GM12878 (cell line): ENCODE results near the gene FBF1. TPM values are rescaled to one million over a fixed set of nuclear protein-coding genes. Genes with fewer than 3 reads are reported as not detected.
"Not testable (repeated sequence)": the region's sequence is repeated elsewhere in the genome, so short reads cannot be mapped to it uniquely, and the experiment has no call there.

Experiments
- ATAC-seq: fragments of 200-7000 bp; cut with Tn5 transposase; 3 replicates; pipeline ENCODE4 v1.9.1; 2020; ENCODE audit warnings: mild to moderate bottlenecking, moderate library complexity
- BruUV-seq: library from RNA; stranded (reverse); fragments of 400-500 nt; replicated peaks from 2 replicates; lab custom pipeline; 2021; lab: Mats Ljungman, UMichigan
- CTCF ChIA-PET: fragments of 300-600 bp; sonication (Branson Sonifier 250); formaldehyde crosslinking; extraction: SDS; loops from one replicate; lab custom pipeline; 2021; ENCODE audit warnings: inconsistent platforms; lab: Yijun Ruan, JAX
- POLR2A ChIA-PET: fragments of 350-600 bp; formaldehyde crosslinking; extraction: SDS; loops from one replicate; lab custom pipeline; 2021; ENCODE audit warnings: inconsistent platforms; lab: Charles Lee
- RAD21 ChIA-PET: fragments of 300-600 bp; sonication (Branson Sonifier 250); formaldehyde crosslinking; loops from one replicate; lab custom pipeline; 2023; ENCODE audit warnings: antibody characterized with exemption; ENCODE audit not compliant: unreplicated experiment; lab: Charles Lee
- SMC1A ChIA-PET: fragments of 300-600 bp; sonication (Branson Sonifier 250); formaldehyde crosslinking; loops from one replicate; lab custom pipeline; 2023; ENCODE audit not compliant: unreplicated experiment, uncharacterized antibody; lab: Charles Lee
- DNase-seq: peaks from one replicate; pipeline ENCODE4 v3.0.0-alpha.2; 2011; ENCODE audit warnings: low read depth, low spot score
- FAIRE-seq: peaks from 3 replicates; lab custom pipeline; 2011; peaks lifted over from hg19 to GRCh38; lab: Jason Lieb, UNC
- H2AFZ ChIP-seq: 2 replicates; pipeline ENCODE4 v1.6.0; 2011; ENCODE audit warnings: low read depth, low read length, control low read depth; ENCODE audit not compliant: control insufficient read depth
- H3K27ac ChIP-seq: 2 replicates; pipeline ENCODE4 v1.5.1; 2011; ENCODE audit warnings: control low read depth; ENCODE audit not compliant: control insufficient read depth, insufficient read depth
- H3K27me3 ChIP-seq, 2 experiments: replicated peaks in 1 of 2; 2 replicates each; pipeline versions ENCODE4 v1.6.0 to v1.6.1; 2011; ENCODE audit warnings: low read length in 1 of 2; ENCODE audit not compliant: control insufficient read depth in 2 of 2, insufficient read depth in 2 of 2
- H3K36me3 ChIP-seq, 2 experiments: 2 replicates each; pipeline ENCODE4 v1.5.1; 2011; ENCODE audit warnings: low read length in 1 of 2; ENCODE audit not compliant: control insufficient read depth in 2 of 2, insufficient read depth in 2 of 2
- H3K4me1 ChIP-seq: 2 replicates; pipeline ENCODE4 v1.6.1; 2011; ENCODE audit warnings: mild to moderate bottlenecking, low read length, moderate library complexity, mixed read lengths; ENCODE audit not compliant: control insufficient read depth, insufficient read depth
- H3K4me2 ChIP-seq: 2 replicates; pipeline ENCODE4 v1.6.0; 2011; ENCODE audit warnings: control low read depth; ENCODE audit not compliant: control insufficient read depth, insufficient read depth
- H3K4me3 ChIP-seq: fragments of 200-600 bp; sonication (generic); 2 replicates; pipeline ENCODE4 v1.5.1; 2016
- H3K79me2 ChIP-seq: 2 replicates; pipeline ENCODE4 v1.6.0; 2011; ENCODE audit warnings: low read length; ENCODE audit not compliant: control insufficient read depth, insufficient read depth
- H3K9ac ChIP-seq: 2 replicates; pipeline ENCODE4 v1.8.0; 2011; ENCODE audit warnings: low read length, control low read depth, mixed read lengths; ENCODE audit not compliant: control insufficient read depth, insufficient read depth
- H3K9me3 ChIP-seq: replicated peaks from 3 replicates; pipeline ENCODE4 v1.5.1; 2011; ENCODE audit warnings: mild to moderate bottlenecking, low read length; ENCODE audit not compliant: control insufficient read depth, insufficient read depth
- H4K20me1 ChIP-seq: 2 replicates; pipeline ENCODE4 v1.6.0; 2011; ENCODE audit not compliant: control insufficient read depth, insufficient read depth
- MYC ChIP-seq: IDR thresholded peaks from 2 replicates; pipeline ENCODE4 v1.6.1; 2011; ENCODE audit warnings: mild to moderate bottlenecking, low read length, moderate library complexity, inconsistent platforms; ENCODE audit not compliant: insufficient read depth, insufficient replicate concordance, insufficient read length, severe bottlenecking
- POLR2A ChIP-seq: IDR thresholded peaks from 2 replicates; pipeline ENCODE4 v1.6.1; 2011; ENCODE audit warnings: low read depth, mild to moderate bottlenecking, low read length
- WGBS: methylation state at CpG from one replicate; pipeline ENCODE4 v1.1.6; 2016; ENCODE audit warnings: low lambda C conversion rate; ENCODE audit not compliant: insufficient replicate concordance, insufficient coverage; ENCODE audit errors: missing lambda C conversion rate; 5-methylcytosine and 5-hydroxymethylcytosine counted together
- in situ Hi-C: fragments of 300-500 bp; cut with MboI; formaldehyde crosslinking; loops from 9 replicates; pipeline ENCODE4 v1.14.3; 2018; ENCODE audit warnings: mixed read lengths
- intact Hi-C: fragments of 100-400 bp; cut with micrococcal nuclease; formaldehyde crosslinking; loops from one replicate; pipeline ENCODE4 v1.14.2; 2022; ENCODE audit not compliant: unreplicated experiment
- polyA plus RNA-seq, 11 experiments: library from polyadenylated mRNA; depleted of rRNA in 4 of 11; unstranded in 6 of 11; stranded (reverse) in 5 of 11; fragments of >200 nt; fragmentation: Nextera tagmentation in 4 of 11; fragmentation: Illumina TruSeq in 1 of 11; extraction: Ambion mirVana in 4 of 11; extraction: Trizol in 1 of 11; gene quantifications; 1 replicate in 1 of 11; 2 replicates in 10 of 11; pipeline versions ENCODE4 v1.2.1 to v1.2.3, GENCODE V29; 2011 to 2016; ENCODE audit warnings: inconsistent platforms in 2 of 11, missing spikeins in 2 of 11, low read depth in 1 of 11
- total RNA-seq, 4 experiments: library from RNA; depleted of rRNA in 3 of 4; stranded (reverse); fragments of >200 nt in 3 of 4; fragmentation: Illumina TruSeq in 1 of 4; extraction: Trizol in 1 of 4; gene quantifications; 2 replicates each; pipeline versions ENCODE4 v1.2.1 to v1.2.3, GENCODE V29; 2013 to 2021

FBF1 gene
- total and polyA plus RNA-seq, 10 of the 15 experiments (the other 5 are each of a cell fraction or from before 2014, with no cell fraction given) = 0.29 to 15.0 (median 7.0) TPM

DNA sequence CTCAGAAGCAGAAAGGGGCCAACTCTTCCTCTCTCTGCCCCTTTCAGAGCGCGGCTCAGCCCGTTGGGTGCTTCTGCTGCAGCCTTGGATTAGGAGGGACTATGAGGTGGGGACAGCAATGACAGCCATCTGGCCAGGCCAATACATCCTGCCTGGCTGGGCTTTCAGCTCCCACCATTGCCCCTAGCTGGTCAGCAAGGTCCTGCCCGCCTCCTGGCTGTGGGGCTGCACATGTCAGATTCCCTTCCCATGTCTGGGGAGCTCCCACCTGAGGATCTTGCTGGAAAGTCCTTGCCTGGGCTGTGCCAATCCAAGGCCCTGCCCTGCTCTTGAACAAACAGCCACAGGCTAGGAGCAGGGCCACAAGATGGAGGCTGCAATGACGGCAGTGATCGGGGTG lies 52.4 kb downstream of the FBF1 start:
- no peaks in the 10 kb centered on the region for H3K79me2 ChIP-seq
- WGBS = 98% methylated on average over 6 of the region's 6 CpGs
- no peak overlapping the region for H3K27ac ChIP-seq
- intact Hi-C loops = no loop called here
- no peaks in the 10 kb centered on the region for H4K20me1 ChIP-seq
- no peaks in the 10 kb centered on the region for H3K27me3 ChIP-seq
- ChIA-PET RAD21 (no interaction called here), CTCF (interaction anchor here (1.9 kb wide), 1 partner anchor 28 kb away, joined by 5 read pairs; no protein-coding TSS in a partner anchor), SMC1A (no interaction called here)
- no peak overlapping the region for H2AFZ ChIP-seq
- H3K9me3 ChIP-seq = no peaks in the 10 kb centered on the region
- H3K4me2 ChIP-seq = no peak overlapping the region
- no TSS peak for BruUV-seq
- no peak for DNase-seq
- in situ Hi-C loops = no loop called here
- no peak overlapping the region for H3K4me3 ChIP-seq
- TF ChIP-seq POLR2A = 0 out of 2 replicates have a peak, but pooled peaks have one; percentile 41
- no peak for TF ChIP-seq MYC
- TF ChIP-seq, all 136 proteins: peak for 1
- ATAC-seq (no peak), FAIRE-seq (no peak)
- Histone ChIP-seq H3K4me1 (no peaks in the 10 kb centered on the region), H3K36me3 (peaks cover 0 to 4% of the 10 kb centered on the region in 2 experiments; a peak in 3 of 4 replicates), H3K9ac (no peak overlapping the region)
- POLR2A ChIA-PET = no interaction called here

DNA sequence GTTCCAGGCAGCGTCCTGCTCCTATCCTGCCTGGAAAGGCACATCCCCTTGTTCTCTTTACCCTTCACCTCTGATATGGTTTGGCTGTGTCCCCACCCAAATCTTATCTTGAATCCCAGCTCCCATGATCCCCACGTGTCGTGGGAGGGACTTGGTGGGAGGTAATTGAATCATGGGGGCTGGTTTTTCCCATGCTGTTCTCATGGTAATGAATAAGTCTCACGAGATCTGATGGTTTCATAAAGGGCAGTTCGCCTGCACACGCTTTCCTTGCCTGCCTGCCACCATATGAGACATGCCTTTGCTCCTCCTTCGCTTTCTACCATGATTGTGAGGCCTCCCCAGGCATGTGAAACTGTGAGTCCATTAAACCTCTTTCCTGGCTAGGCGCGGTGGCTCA lies 55.0 kb downstream of the FBF1 start:
- RAD21 ChIA-PET = interaction anchor here (0.7 kb wide), 1 partner anchor 30 kb away, joined by 5 read pairs; the partner anchor contains the start of gene WBP2
- H3K4me1 ChIP-seq, H3K4me2 ChIP-seq, FAIRE-seq, DNase-seq, intact Hi-C loops, POLR2A ChIA-PET, H3K9me3 ChIP-seq, H3K27me3 ChIP-seq, H2AFZ ChIP-seq, H4K20me1 ChIP-seq, in situ Hi-C loops, H3K79me2 ChIP-seq, H3K36me3 ChIP-seq, CTCF ChIA-PET, SMC1A ChIA-PET, H3K4me3 ChIP-seq, H3K27ac ChIP-seq, H3K9ac ChIP-seq, BruUV-seq, ATAC-seq: not testable (repeated sequence)
- WGBS = 62% methylated on average over 9 of the region's 9 CpGs
